Neural cell (in vitro differentiated cells): Measurements from ENCODE around the gene SGSM1. TPM values are rescaled to one million over a fixed set of nuclear protein-coding genes. Genes with fewer than 3 reads are reported as not detected.

ENCODE experiments used
- H2AFZ ChIP-seq: fragments of 200-600, 300-800 bp; sonication (generic), shearing (Covaris generic); 2 replicates; pipeline ENCODE4 v1.6.0; 2014; ENCODE audit warnings: low read depth, mild to moderate bottlenecking, antibody characterized with exemption, low read length, moderate library complexity
- H3F3A ChIP-seq: fragments of 200-600 bp; shearing (Covaris generic); 2 replicates; pipeline ENCODE4 v1.6.1; 2016; ENCODE audit warnings: mild to moderate bottlenecking, moderate library complexity, mixed read lengths, antibody characterized with exemption, low read length; ENCODE audit not compliant: insufficient read depth, poor library complexity, severe bottlenecking
- H3K27ac ChIP-seq: fragments of 200-600, 300-800 bp; sonication (generic), shearing (Covaris generic); 2 replicates; pipeline ENCODE4 v1.5.1; 2014; ENCODE audit warnings: mild to moderate bottlenecking, low read length, moderate library complexity
- H3K27me3 ChIP-seq: fragments of 300-800, 200-600 bp; sonication (generic), shearing (Covaris generic); 2 replicates; pipeline ENCODE4 v1.6.0; 2014; ENCODE audit warnings: mild to moderate bottlenecking, low read depth, low read length, moderate library complexity; ENCODE audit not compliant: insufficient read depth
- H3K36me3 ChIP-seq: fragments of 300-800, 200-600 bp; sonication (generic), shearing (Covaris generic); 2 replicates; pipeline ENCODE4 v1.5.1; 2014; ENCODE audit warnings: mild to moderate bottlenecking, antibody characterized with exemption, low read length, moderate library complexity; ENCODE audit not compliant: insufficient read depth
- H3K4me2 ChIP-seq: fragments of 300-800, 200-600 bp; sonication (generic), shearing (Covaris generic); 2 replicates; pipeline ENCODE4 v1.6.0; 2014; ENCODE audit warnings: mild to moderate bottlenecking, low read length
- H3K4me3 ChIP-seq: fragments of 300-800, 200-600 bp; sonication (generic), shearing (Covaris generic); 2 replicates; pipeline ENCODE4 v1.5.1; 2014; ENCODE audit warnings: mild to moderate bottlenecking, low read length, moderate library complexity
- H3K79me2 ChIP-seq: fragments of 200-600 bp; shearing (Covaris generic); replicated peaks from 2 replicates; pipeline ENCODE4 v1.6.0; 2014; ENCODE audit warnings: mild to moderate bottlenecking, low read length, moderate library complexity; ENCODE audit not compliant: insufficient read depth
- H3K9ac ChIP-seq: fragments of 300-800, 200-600 bp; sonication (generic), shearing (Covaris generic); 2 replicates; pipeline ENCODE4 v1.6.1; 2016; ENCODE audit warnings: mild to moderate bottlenecking, low read length, mixed read lengths
- H3K9me2 ChIP-seq: fragments of 200-600 bp; shearing (Covaris generic); 2 replicates; pipeline ENCODE4 v1.6.1; 2016; ENCODE audit warnings: mild to moderate bottlenecking, low read length, mixed read lengths; ENCODE audit not compliant: insufficient read depth
- H3K9me3 ChIP-seq: fragments of 200-600, 300-800 bp; sonication (generic), shearing (Covaris generic); 2 replicates; pipeline ENCODE4 v1.6.1; 2016; ENCODE audit warnings: mild to moderate bottlenecking, mixed run types, low read length, moderate library complexity, mixed read lengths
- H4K20me1 ChIP-seq: fragments of 200-600 bp; shearing (Covaris generic); 2 replicates; pipeline ENCODE4 v1.6.1; 2016; ENCODE audit warnings: mild to moderate bottlenecking, mixed run types; ENCODE audit not compliant: insufficient read depth
- EP300 ChIP-seq: fragments of 450-650 bp; conservative IDR thresholded peaks from 2 replicates; pipeline ENCODE4 v1.6.1; 2014; ENCODE audit warnings: antibody characterized with exemption, mild to moderate bottlenecking, moderate library complexity; ENCODE audit not compliant: poor library complexity, severe bottlenecking
- EZH2 ChIP-seq: fragments of 200-600, 300-800 bp; shearing (Covaris generic), sonication (generic); IDR thresholded peaks from 2 replicates; pipeline ENCODE4 v1.6.1; 2014; ENCODE audit warnings: antibody characterized with exemption, low read length, borderline replicate concordance, mild to moderate bottlenecking; ENCODE audit not compliant: insufficient read depth, poor library complexity, severe bottlenecking
- MXI1 ChIP-seq: fragments of 450-650 bp; conservative IDR thresholded peaks from 2 replicates; pipeline ENCODE4 v1.6.1; 2014; ENCODE audit warnings: antibody characterized with exemption, mild to moderate bottlenecking; ENCODE audit not compliant: poor library complexity, severe bottlenecking
- POLR2AphosphoS5 ChIP-seq: IDR thresholded peaks from 2 replicates; pipeline ENCODE4 v1.6.1; 2012
- RAD21 ChIP-seq: fragments of 450-650 bp; conservative IDR thresholded peaks from 2 replicates; pipeline ENCODE4 v1.6.1; 2014; ENCODE audit warnings: antibody characterized with exemption, mild to moderate bottlenecking, moderate library complexity
- SMC3 ChIP-seq: fragments of 450-650 bp; conservative IDR thresholded peaks from 2 replicates; pipeline ENCODE4 v1.6.1; 2014; ENCODE audit warnings: antibody characterized with exemption, mild to moderate bottlenecking, moderate library complexity; ENCODE audit not compliant: poor library complexity
- TAF1 ChIP-seq: IDR thresholded peaks from 2 replicates; pipeline ENCODE4 v1.6.1; 2012; ENCODE audit warnings: low read depth
- polyA plus RNA-seq: library from polyadenylated mRNA; depleted of rRNA; stranded (reverse); fragments of >200 nt; gene quantifications from 2 replicates; pipeline ENCODE4 v1.2.3, GENCODE V29; 2014
- TF ChIP-seq, protein P1 (sequence below): fragments of 450-650 bp; IDR thresholded peaks from 2 replicates; pipeline ENCODE4 v1.5.1; 2014; ENCODE audit warnings: antibody characterized with exemption, mild to moderate bottlenecking, moderate library complexity; ENCODE audit not compliant: poor library complexity, severe bottlenecking
- TF ChIP-seq, protein P2 (sequence below): IDR thresholded peaks from 2 replicates; pipeline ENCODE4 v1.6.1; 2012; ENCODE audit warnings: borderline replicate concordance

The SGSM1 gene
- polyA plus RNA-seq, 1 donor from 2014 or later = 7.5 TPM

- Histone ChIP-seq H3K79me2 (no peaks in the 10 kb centered on the region), H3K9ac (no peak overlapping the region), H3K36me3 (no peaks in the 10 kb centered on the region), H3F3A (no peaks in the 10 kb centered on the region), H3K4me2 (no peak overlapping the region), H3K4me3 (no peak overlapping the region), H3K27ac (no peak overlapping the region), H4K20me1 (no peaks in the 10 kb centered on the region), H2AFZ (no peak overlapping the region), H3K9me2 (no peaks in the 10 kb centered on the region), H3K27me3 (peaks cover 12% of the 10 kb centered on the region), H3K9me3 (no peaks in the 10 kb centered on the region)
- no peak for TF ChIP-seq SMC3
- TF ChIP-seq TAF1 = no peak
- no peak for TF ChIP-seq EZH2
- no peak for TF ChIP-seq MXI1
- TF ChIP-seq, protein P1, sequence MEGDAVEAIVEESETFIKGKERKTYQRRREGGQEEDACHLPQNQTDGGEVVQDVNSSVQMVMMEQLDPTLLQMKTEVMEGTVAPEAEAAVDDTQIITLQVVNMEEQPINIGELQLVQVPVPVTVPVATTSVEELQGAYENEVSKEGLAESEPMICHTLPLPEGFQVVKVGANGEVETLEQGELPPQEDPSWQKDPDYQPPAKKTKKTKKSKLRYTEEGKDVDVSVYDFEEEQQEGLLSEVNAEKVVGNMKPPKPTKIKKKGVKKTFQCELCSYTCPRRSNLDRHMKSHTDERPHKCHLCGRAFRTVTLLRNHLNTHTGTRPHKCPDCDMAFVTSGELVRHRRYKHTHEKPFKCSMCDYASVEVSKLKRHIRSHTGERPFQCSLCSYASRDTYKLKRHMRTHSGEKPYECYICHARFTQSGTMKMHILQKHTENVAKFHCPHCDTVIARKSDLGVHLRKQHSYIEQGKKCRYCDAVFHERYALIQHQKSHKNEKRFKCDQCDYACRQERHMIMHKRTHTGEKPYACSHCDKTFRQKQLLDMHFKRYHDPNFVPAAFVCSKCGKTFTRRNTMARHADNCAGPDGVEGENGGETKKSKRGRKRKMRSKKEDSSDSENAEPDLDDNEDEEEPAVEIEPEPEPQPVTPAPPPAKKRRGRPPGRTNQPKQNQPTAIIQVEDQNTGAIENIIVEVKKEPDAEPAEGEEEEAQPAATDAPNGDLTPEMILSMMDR = no peak
- no peak for TF ChIP-seq POLR2AphosphoS5
- TF ChIP-seq EP300 = no peak
- TF ChIP-seq RAD21 = no peak
- TF ChIP-seq, protein P2, sequence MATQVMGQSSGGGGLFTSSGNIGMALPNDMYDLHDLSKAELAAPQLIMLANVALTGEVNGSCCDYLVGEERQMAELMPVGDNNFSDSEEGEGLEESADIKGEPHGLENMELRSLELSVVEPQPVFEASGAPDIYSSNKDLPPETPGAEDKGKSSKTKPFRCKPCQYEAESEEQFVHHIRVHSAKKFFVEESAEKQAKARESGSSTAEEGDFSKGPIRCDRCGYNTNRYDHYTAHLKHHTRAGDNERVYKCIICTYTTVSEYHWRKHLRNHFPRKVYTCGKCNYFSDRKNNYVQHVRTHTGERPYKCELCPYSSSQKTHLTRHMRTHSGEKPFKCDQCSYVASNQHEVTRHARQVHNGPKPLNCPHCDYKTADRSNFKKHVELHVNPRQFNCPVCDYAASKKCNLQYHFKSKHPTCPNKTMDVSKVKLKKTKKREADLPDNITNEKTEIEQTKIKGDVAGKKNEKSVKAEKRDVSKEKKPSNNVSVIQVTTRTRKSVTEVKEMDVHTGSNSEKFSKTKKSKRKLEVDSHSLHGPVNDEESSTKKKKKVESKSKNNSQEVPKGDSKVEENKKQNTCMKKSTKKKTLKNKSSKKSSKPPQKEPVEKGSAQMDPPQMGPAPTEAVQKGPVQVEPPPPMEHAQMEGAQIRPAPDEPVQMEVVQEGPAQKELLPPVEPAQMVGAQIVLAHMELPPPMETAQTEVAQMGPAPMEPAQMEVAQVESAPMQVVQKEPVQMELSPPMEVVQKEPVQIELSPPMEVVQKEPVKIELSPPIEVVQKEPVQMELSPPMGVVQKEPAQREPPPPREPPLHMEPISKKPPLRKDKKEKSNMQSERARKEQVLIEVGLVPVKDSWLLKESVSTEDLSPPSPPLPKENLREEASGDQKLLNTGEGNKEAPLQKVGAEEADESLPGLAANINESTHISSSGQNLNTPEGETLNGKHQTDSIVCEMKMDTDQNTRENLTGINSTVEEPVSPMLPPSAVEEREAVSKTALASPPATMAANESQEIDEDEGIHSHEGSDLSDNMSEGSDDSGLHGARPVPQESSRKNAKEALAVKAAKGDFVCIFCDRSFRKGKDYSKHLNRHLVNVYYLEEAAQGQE = no peak
Measured at GRCh38 chr22:24950272-24950902, 144.4 kb downstream of the SGSM1 start.

DNA sequence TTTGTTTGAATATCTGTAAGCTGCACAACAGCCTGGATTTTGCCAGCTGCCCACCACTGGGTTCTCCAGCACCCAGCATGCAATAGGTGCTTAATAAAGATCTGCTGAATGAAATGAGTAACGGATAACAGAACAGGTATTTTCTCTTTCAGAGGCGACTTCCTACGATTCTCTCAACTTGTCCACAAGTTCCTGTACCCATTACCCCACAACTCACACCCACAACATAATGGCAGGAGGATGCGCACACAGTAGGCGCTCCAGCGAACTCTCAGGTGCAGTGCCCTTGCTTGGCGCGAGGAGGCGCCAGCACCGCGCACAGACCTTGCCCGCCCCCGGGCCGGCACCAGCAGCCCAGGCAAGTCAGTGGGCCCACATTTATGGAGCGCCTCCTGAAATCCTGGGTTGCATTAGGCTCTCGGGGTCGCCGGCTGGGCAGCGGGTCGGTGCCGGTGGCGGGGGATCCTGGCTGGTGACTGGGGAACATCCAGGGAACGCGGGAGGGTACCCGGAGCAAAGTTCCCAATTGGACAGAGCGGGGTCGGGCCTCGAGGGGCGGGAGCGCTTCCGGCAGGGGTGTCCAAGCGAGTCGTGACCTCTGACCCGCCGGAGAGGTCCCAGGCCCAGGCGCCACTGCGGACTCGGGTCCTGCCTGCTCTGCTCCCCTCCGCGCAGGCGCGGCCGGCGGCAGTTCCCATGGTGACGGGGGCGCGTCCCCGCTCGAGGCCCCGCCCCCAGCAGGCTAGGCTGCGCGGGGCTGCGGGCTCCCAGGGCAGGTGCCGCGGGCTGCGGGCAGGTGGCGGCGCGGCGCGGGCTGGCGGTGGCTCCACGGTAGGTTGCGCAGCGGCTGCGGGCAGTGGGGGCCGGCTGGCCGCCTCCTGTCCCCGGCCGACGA lies 146.2 kb downstream of the SGSM1 start, which contains the start of gene KIAA1671:
Gene KIAA1671, plus strand, starts transcription at position 775 of the 895 bp plus-strand sequence. CDS start 75,284 bp downstream, outside the sequence.
- no peaks in the 10 kb centered on the region for H3K9me2 ChIP-seq
- peak within 1 kb of the TSS; percentile 91 for H3K4me3 ChIP-seq
- peaks cover 12% of the 10 kb centered on the region for H3K27me3 ChIP-seq
- no peaks in the 10 kb centered on the region for H3K9me3 ChIP-seq
- H3K9ac ChIP-seq = peak within 1 kb of the TSS; percentile 67
- peak within 1 kb of the TSS; percentile 55 for H3K4me2 ChIP-seq
- no peak within 1 kb of the TSS for H3K27ac ChIP-seq
- H4K20me1 ChIP-seq = no peaks in the 10 kb centered on the region
- H3F3A ChIP-seq = no peaks in the 10 kb centered on the region
- H2AFZ ChIP-seq = peak within 1 kb of the TSS; percentile 80
- TF ChIP-seq TAF1 = peak; percentile 46
- TF ChIP-seq MXI1 = peak; percentile 88
- TF ChIP-seq, protein P2 = peak; percentile 26
- TF ChIP-seq SMC3 = peak; percentile 81
- TF ChIP-seq EZH2 = no peak
- TF ChIP-seq RAD21 = peak; percentile 72
- TF ChIP-seq POLR2AphosphoS5 = peak; percentile 58
- TF ChIP-seq, protein P1 = peak; percentile 97
- no peak for TF ChIP-seq EP300
- no peaks in the 10 kb centered on the region for H3K79me2 ChIP-seq
- H3K36me3 ChIP-seq = no peaks in the 10 kb centered on the region
